Left ventricle myocardium inferior (tissue), 1 donor: Measurements from ENCODE around the gene ITGAV. TPM values are rescaled to one million over a fixed set of nuclear protein-coding genes. Genes with fewer than 3 reads are reported as not detected.

Experiments
- DNase-seq: peaks from one replicate; pipeline ENCODE4 v3.0.0-alpha.2; 2020
- H3K27ac ChIP-seq: fragments of 200-600 bp; replicated peaks from 2 replicates; pipeline ENCODE4 v1.8.0; 2021
- H3K27me3 ChIP-seq: fragments of 200-600 bp; 2 replicates; pipeline ENCODE4 v1.8.0; 2021; ENCODE audit warnings: low read depth
- H3K36me3 ChIP-seq: fragments of 200-600 bp; 2 replicates; pipeline ENCODE4 v1.8.0; 2021
- H3K4me1 ChIP-seq: fragments of 200-600 bp; 2 replicates; pipeline ENCODE4 v1.8.0; 2021
- H3K4me3 ChIP-seq: fragments of 200-600 bp; 2 replicates; pipeline ENCODE4 v1.8.0; 2021; ENCODE audit warnings: mild to moderate bottlenecking, moderate library complexity
- H3K9me3 ChIP-seq: fragments of 200-600 bp; replicated peaks from 2 replicates; pipeline ENCODE4 v1.8.0; 2021
- intact Hi-C: fragments of 100-400 bp; cut with micrococcal nuclease; formaldehyde crosslinking; loops from one replicate; pipeline ENCODE4 v1.11.0; 2022
- total RNA-seq: library from RNA; stranded (reverse); fragmentation: NEBNext Ultra II Directional; extraction: Animal tissue kit (Norgen Biotek cat#: 25700); gene quantifications from one replicate; pipeline ENCODE4 v1.2.1, GENCODE V29; 2021
- TF ChIP-seq, protein P1 (sequence below): fragments of 200-600 bp; IDR thresholded peaks from 2 replicates; pipeline ENCODE4 v1.8.0; 2021; ENCODE audit warnings: antibody characterized with exemption, mild to moderate bottlenecking, borderline replicate concordance
- donor health status: DM: no; HTN: yes; CAD: no; lungs with severe emphysema.

Gene ITGAV
- total RNA-seq, 1 donor from 2014 or later = 178 TPM

GRCh38 chr2:186696804-186697203 is 106.9 kb downstream of the ITGAV start:
- no peaks in the 10 kb centered on the region for H3K9me3 ChIP-seq
- H3K36me3 ChIP-seq = no peaks in the 10 kb centered on the region
- no peak overlapping the region for H3K4me3 ChIP-seq
- no peak for DNase-seq
- intact Hi-C loops = no loop called here
- H3K4me1 ChIP-seq = peaks cover 22% of the 10 kb centered on the region
- no peak overlapping the region for H3K27ac ChIP-seq
- TF ChIP-seq, protein P1, sequence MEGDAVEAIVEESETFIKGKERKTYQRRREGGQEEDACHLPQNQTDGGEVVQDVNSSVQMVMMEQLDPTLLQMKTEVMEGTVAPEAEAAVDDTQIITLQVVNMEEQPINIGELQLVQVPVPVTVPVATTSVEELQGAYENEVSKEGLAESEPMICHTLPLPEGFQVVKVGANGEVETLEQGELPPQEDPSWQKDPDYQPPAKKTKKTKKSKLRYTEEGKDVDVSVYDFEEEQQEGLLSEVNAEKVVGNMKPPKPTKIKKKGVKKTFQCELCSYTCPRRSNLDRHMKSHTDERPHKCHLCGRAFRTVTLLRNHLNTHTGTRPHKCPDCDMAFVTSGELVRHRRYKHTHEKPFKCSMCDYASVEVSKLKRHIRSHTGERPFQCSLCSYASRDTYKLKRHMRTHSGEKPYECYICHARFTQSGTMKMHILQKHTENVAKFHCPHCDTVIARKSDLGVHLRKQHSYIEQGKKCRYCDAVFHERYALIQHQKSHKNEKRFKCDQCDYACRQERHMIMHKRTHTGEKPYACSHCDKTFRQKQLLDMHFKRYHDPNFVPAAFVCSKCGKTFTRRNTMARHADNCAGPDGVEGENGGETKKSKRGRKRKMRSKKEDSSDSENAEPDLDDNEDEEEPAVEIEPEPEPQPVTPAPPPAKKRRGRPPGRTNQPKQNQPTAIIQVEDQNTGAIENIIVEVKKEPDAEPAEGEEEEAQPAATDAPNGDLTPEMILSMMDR = no peak
- H3K27me3 ChIP-seq = no peaks in the 10 kb centered on the region

GRCh38 chr2:186697536-186697935 is 107.7 kb downstream of the ITGAV start:
- TF ChIP-seq, protein P1 = no peak
- DNase-seq = no peak
- no peaks in the 10 kb centered on the region for H3K36me3 ChIP-seq
- H3K27me3 ChIP-seq = no peaks in the 10 kb centered on the region
- H3K9me3 ChIP-seq = no peaks in the 10 kb centered on the region
- no peak overlapping the region for H3K4me3 ChIP-seq
- intact Hi-C loops = no loop called here
- H3K27ac ChIP-seq = no peak overlapping the region
- H3K4me1 ChIP-seq = peaks cover 22% of the 10 kb centered on the region

- TF ChIP-seq, protein P1 = no peak
- no peak for DNase-seq
- intact Hi-C loops = no loop called here
- Histone ChIP-seq H3K9me3 (no peaks in the 10 kb centered on the region), H3K4me3 (no peak overlapping the region), H3K27me3 (no peaks in the 10 kb centered on the region), H3K27ac (no peak overlapping the region), H3K4me1 (peaks cover 10% of the 10 kb centered on the region), H3K36me3 (no peaks in the 10 kb centered on the region)
Observed at GRCh38 chr2:186699742-186700141, 109.9 kb downstream of the ITGAV start.

DNA sequence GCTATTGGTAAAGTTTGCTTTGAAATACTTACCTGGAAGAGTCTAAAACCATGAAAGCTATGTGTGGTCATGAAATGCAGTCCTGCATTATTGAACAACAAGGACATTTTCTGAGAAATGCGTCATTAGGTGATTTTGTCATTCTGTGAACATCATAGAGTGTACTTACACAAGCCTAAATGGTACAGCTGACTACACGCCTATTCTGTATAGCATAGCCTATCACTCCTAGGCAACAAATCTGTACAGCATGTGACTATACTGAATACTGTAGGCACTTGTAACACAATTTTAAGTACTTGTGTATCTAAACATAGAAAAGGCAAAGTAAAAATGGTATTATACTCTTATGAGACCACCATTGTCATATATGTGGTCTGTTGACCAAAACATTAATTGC is 112.2 kb downstream of the ITGAV start:
- intact Hi-C loops = no loop called here
- no peak overlapping the region for H3K27ac ChIP-seq
- no peak overlapping the region for H3K4me3 ChIP-seq
- H3K36me3 ChIP-seq = no peaks in the 10 kb centered on the region
- H3K4me1 ChIP-seq = no peaks in the 10 kb centered on the region
- H3K9me3 ChIP-seq = no peaks in the 10 kb centered on the region
- no peak for DNase-seq
- TF ChIP-seq, protein P1 = no peak
- H3K27me3 ChIP-seq = no peaks in the 10 kb centered on the region

- no peak overlapping the region for H3K4me3 ChIP-seq
- no peak overlapping the region for H3K27ac ChIP-seq
- H3K27me3 ChIP-seq = no peaks in the 10 kb centered on the region
- no peaks in the 10 kb centered on the region for H3K9me3 ChIP-seq
- DNase-seq = no peak
- H3K36me3 ChIP-seq = no peaks in the 10 kb centered on the region
- intact Hi-C loops = no loop called here
- TF ChIP-seq, protein P1 = no peak
- H3K4me1 ChIP-seq = no peaks in the 10 kb centered on the region
Observed at GRCh38 chr2:186702501-186702900, 112.6 kb downstream of the ITGAV start.

DNA sequence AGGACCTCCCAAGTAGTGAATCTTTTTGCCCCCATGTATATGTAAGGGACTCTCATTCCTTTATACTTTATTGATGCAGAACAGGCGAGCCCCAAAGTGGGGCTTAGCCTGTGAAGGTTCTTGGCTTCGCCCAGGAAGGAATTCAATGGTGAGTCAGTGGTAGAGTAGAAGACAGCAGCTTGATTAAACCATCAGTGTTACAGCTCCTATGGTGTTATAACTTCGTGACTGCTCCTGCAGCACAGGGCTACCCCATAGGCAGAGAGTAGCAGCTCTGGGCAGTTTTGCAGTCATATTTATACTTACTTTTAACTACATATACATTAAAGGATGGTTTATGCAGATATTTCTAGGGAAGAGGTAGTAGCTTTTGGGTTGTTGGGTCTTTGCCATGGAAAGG is 115.0 kb downstream of the ITGAV start:
- H3K27me3 ChIP-seq = no peaks in the 10 kb centered on the region
- no peaks in the 10 kb centered on the region for H3K4me1 ChIP-seq
- intact Hi-C loops = no loop called here
- H3K36me3 ChIP-seq = no peaks in the 10 kb centered on the region
- TF ChIP-seq, protein P1 = no peak
- H3K9me3 ChIP-seq = no peaks in the 10 kb centered on the region
- H3K27ac ChIP-seq = no peak overlapping the region
- DNase-seq = no peak
- H3K4me3 ChIP-seq = no peak overlapping the region
